GM19397 (cell line): Measurements from ENCODE around the gene ALKBH7.

Experiments
- ATAC-seq: cut with Tn5 transposase; IDR thresholded peaks from one replicate; pipeline ENCODE4 v1.9.1; 2021; ENCODE audit warnings: mild to moderate bottlenecking, moderate library complexity; ENCODE audit not compliant: unreplicated experiment

Gene ALKBH7

GRCh38 chr19:6362351-6362801 is 10.2 kb upstream of the ALKBH7 start:
- no peak for ATAC-seq

DNA sequence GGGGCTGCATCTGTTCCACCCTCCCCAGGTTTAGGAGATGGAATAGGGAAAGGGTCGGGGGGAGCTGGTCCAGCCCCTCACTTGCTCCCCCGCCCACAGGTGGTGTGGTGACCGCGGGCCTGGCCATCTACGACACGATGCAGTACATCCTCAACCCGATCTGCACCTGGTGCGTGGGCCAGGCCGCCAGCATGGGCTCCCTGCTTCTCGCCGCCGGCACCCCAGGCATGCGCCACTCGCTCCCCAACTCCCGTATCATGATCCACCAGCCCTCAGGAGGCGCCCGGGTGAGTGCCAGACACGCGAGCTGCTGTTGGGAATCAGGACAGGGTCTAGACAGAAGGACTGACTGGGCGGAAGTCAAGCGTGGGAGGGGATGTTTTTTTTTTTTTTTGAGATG is 8.2 kb upstream of the ALKBH7 start:
- ATAC-seq: no peak

DNA sequence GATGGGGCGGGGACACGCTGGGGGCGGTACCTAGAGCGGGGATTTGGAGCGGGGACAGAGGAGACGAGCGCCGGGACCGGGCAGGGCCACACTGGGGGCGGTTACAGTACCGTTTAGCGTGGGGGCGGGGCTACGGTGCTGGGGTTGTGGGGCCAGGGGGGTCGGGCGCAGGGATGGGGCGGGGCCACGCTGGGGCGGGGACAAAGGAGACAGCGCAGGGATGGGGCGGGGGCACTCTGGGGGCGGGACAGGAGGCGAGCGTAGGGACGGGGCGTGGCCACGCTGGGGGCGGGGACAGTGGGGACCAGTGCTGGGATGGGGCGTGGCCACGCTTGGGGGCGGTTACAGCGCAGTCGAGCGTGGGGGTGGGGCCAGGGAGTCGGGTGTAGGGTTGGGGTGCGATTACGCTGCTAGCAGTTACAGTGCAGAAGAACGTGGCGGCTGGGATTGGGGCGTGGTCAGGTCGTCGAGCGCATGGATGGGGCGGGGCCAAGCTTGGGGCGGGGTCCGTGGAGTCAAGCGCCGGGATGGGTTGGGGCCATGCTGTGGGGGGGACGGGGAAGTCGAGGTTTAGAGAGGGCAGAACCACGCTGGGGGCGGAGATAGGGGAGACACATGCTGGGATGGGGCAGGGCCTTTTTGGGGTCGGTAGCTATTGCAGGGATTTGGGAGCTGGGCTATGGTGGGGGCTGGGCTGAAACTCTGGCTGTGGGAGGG is 660 bp downstream of the ALKBH7 start:
- peak; percentile 47 for ATAC-seq

- no peak for ATAC-seq
Measured at GRCh38 chr19:6373813-6374108, 1.2 kb downstream of the ALKBH7 start.

DNA sequence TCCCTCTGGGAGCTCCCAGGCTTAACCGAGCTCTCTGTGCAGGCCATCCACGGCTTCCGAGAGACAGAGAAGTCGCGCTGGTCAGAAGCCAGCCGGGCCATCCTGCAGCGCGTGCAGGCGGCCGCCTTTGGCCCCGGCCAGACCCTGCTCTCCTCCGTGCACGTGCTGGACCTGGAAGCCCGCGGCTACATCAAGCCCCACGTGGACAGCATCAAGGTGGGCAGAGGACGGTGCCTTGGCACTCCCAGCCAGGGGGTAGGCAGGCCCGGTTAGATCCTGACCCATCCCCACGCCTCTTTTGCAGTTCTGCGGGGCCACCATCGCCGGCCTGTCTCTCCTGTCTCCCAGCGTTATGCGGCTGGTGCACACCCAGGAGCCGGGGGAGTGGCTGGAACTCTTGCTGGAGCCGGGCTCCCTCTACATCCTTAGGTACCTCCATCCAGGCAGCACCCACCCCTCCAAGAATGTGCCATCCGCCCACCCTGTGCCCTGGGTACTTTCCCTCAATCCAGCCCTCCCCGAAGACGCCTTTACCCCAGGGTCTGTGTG is 1.6 kb downstream of the ALKBH7 start:
- no peak for ATAC-seq

DNA sequence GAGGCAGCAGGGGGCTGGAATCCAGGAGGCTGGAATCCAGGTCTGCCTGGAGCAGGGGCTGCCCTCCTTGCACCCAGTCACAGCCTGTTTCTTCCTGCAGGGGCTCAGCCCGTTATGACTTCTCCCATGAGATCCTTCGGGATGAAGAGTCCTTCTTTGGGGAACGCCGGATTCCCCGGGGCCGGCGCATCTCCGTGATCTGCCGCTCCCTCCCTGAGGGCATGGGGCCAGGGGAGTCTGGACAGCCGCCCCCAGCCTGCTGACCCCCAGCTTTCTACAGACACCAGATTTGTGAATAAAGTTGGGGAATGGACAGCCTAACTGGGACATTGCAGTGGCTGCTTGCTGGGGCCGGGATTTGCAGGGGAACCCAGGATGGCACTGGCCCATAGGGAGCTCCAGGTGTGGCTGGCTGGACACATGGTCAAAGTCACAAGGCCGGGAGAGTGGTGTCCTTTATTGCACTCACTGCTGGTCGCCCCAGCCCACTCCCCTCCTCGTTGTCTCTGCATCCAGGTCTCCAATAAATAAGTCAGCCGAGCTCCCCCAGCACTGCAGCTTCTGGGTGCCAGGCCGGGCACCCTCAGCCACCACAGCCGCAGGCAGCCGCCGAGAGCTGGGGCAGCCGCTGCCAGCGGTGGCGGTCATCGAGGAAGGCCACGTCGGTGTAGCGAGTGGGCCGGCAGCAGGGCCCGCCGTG is 2.3 kb downstream of the ALKBH7 start:
- ATAC-seq: no peak

DNA sequence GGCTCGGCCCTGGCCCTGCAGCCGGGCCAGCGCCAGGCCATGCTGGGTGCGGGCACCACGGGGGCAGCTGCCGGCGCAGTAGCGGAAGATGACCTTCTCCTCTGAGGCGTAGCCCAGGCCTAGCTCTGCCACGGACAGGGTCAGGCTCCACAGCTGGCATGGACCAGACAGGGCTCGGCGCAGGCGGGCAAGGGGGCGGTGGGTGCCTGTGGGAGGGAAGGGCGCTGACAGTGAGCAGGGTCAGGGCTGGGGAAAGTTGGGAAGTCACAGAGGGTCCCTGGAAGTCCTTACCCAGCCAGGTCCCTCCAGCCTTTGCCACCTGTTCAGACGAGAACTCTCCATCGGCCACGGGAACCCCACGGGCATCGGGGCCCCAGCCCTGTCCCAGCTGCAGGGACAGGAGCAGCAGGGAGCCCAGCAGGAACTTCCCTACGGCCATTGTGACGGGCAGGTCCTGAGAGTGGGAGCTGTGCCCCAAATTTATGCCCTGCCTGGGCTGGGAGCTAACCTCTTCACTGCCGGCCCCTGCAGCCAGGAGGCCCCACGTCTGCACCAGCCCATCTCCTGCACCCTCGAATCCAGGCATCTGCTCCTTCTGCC is 2.9 kb downstream of the ALKBH7 start, which contains the start of gene PSPN:
Gene PSPN (minus strand): TSS at position 523 of the 600 bp plus-strand sequence. CDS start 84 bp downstream, at position 439.
- no peak for ATAC-seq

DNA sequence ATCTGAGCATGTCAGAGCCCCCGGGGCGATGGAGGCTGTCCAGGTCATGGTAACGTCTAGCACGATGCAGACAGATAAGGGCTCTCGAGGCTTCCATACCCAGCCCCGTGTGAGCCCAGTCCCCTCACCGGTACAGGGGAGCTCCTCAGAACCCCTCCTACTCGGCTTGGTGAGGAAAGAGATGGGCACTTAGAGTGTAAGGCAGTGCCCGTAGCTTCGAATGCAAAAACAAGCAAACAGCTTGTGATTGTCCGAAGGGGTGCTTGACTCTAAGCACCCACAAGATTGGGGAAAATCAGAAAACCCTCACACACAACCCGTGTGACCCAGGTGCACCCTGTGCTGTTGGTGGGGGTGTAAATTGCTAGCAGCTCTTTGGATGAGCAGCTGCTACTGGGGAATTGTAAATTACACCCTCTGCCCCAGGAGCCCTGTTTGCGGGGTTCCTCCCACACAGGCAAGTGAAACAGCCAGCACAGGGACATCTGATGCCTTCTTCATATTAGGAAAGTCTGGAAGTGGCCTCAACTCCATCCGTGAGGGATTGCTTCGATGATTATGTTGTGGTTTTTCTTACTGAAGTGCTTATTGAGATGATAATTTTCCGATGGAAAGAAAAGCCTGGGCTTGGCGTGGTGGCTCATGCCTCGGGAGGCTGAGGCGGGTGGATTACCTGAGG is 4.1 kb downstream of the ALKBH7 start:
- no peak for ATAC-seq

DNA sequence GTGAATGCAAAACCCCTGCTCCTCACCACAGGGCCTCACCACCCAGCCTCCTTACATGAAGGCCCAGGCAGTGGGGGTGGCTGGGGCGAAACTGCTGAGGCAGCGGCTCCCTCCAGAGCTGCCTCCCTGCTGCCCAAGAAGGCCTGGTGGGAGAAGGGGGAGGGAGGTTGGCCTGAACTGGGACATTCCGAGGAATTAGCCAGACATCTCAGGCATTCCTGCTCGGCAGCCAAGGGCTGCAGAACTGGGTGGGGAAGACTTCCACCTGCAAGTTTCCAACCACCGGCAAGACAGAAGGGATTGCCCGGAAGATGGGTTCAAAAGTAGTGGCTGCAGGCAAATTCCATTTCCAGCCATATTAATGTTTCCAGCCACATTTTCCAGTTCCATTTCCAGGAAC is 5.4 kb downstream of the ALKBH7 start:
- ATAC-seq: no peak

DNA sequence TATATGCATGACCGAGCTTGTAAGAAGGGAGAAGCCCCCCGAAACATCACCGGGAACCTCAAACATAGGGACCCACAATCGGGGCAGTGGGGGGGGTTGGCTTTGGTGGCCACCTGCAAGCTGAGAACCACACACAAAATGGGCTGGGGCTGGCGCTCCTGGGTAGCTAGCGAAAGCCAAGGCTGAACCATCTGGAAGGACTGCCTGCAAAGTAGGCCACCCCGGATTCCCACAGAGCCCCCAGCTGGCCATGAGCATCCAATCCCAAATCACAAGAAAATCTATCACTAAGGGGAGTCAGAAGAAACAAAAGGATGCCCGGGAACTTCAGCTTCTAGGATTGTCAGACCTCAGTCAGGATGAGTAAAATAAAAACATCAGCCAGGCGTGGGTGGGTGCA is 5.9 kb downstream of the ALKBH7 start:
- no peak for ATAC-seq

GRCh38 chr19:6379744-6380143 is 7.2 kb downstream of the ALKBH7 start:
- ATAC-seq: no peak

DNA sequence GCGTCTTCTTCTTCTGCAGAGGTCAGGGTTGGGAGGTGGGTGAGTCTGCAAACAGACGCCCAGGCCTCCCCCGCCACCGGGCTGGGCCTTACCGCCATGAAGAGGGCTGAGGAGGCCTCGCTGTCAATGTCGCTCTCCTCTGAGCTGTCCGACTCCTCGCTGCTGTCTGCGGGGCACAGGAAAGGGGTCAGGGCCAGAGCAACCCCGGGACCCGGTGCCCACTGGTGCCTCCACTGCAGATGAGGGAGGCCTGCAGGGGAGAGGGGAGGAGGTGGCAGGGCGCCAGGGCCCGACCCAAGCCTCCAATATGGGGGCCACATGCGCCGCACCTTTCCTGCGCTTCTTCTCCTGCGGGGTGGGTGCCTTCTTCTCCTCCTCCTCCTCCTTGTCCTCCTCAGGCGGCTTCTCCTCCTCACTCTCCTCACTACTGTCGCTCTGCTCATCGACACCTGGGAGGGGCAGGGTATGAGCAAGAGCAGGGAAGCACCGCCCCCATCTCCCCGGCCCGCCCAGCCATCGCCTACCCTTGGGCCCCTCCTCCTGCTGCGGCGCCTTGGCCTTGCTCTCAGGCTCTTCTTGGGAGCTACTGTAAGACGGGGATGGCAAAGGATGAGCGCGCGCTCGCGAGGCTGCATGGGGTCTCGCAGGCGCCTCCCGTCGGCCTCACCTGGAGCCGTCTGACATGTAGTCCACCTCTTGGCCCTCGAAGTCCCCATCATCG is 8.6 kb downstream of the ALKBH7 start:
- ATAC-seq: no peak

DNA sequence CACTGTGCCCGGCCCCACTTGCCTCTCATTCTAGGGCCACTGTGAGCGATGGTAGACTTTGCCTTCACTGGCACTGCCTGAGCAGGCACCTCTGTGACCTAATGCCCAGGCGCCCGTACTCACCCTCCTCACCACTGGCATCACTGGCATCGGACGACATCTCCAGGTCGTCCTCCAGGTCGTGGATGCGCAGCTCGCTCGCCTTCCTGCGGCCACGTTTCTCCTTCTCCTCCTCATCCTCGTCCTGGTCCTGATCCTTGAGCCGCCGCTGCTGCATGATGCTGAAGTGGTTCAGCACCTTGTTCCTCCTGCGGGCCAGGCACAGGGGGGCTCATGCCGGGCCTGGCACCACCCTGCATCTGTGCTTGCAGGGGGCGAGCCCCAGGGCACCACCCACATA is 10.6 kb downstream of the ALKBH7 start:
- ATAC-seq: no peak

GRCh38 chr19:6384381-6384780 is 11.8 kb downstream of the ALKBH7 start:
- no peak for ATAC-seq

DNA sequence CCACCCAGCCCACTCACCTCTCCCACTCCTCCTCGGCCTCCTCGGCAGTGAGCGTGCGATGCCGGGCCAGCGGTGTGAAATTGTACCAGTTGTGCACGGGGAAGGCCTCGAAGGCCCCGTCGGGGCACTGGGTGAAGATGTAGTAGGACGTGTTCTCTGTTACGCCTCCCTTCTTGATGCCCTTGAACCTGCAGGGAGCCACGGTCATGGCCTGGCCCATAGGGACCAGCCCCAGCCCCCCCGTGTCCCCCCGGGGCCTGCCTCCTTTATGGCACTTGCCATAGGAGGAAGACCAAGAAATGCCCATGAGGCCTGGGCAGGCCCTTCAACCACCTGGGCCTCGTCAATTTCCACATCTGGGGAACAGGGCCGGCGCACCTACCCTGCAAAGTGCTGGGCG is 14.8 kb downstream of the ALKBH7 start:
- ATAC-seq: no peak

- no peak for ATAC-seq
Measured at GRCh38 chr19:6392221-6393073, 19.9 kb downstream of the ALKBH7 start.

- peak; percentile 88 for ATAC-seq
Measured at GRCh38 chr19:6393074-6393982, 20.7 kb downstream of the ALKBH7 start, which contains the start of gene GTF2F1. GTF2F1 (minus strand) TSS chr19:6393164; CDS start chr19:6392995, 169 bp downstream.

- ATAC-seq: no peak
Measured at GRCh38 chr19:6393983-6394412, 21.4 kb downstream of the ALKBH7 start.

GRCh38 chr19:6394831-6395230 is 22.2 kb downstream of the ALKBH7 start:
- no peak for ATAC-seq
